HEK293 (cell line): ENCODE results near the gene TMEM212.

ENCODE experiments used
- REPIN1 ChIP-seq: fragments of 450-650 bp; formaldehyde crosslinking; IDR thresholded peaks from 2 replicates; pipeline ENCODE4 v1.5.1; 2017; ENCODE audit warnings: missing biosample characterization, missing genetic modification characterization, low read depth
- YY2 ChIP-seq: fragments of 450-650 bp; formaldehyde crosslinking; IDR thresholded peaks from 2 replicates; pipeline ENCODE4 v1.5.1; 2016; ENCODE audit warnings: missing biosample characterization, missing genetic modification characterization
- ZNF146 ChIP-seq: fragments of 450-650 bp; formaldehyde crosslinking; IDR thresholded peaks from 2 replicates; pipeline ENCODE4 v1.5.1; 2016; ENCODE audit warnings: missing biosample characterization, missing genetic modification characterization
- ZNF292 ChIP-seq: fragments of 450-650 bp; formaldehyde crosslinking; IDR thresholded peaks from 2 replicates; pipeline ENCODE4 v1.5.1; 2016; ENCODE audit warnings: low read depth, missing biosample characterization, missing genetic modification characterization, borderline replicate concordance
- ZNF473 ChIP-seq: fragments of 450-650 bp; formaldehyde crosslinking; IDR thresholded peaks from 2 replicates; pipeline ENCODE4 v1.5.1; 2017; ENCODE audit warnings: missing biosample characterization, missing genetic modification characterization
- TF ChIP-seq, protein P1 (sequence below): fragments of 450-650 bp; formaldehyde crosslinking; IDR thresholded peaks from 2 replicates; pipeline ENCODE4 v1.5.1; 2016; ENCODE audit warnings: missing biosample characterization, missing genetic modification characterization
- TF ChIP-seq, protein P2 (sequence below): IDR thresholded peaks from 2 replicates; pipeline ENCODE4 v1.6.1; 2011; ENCODE audit warnings: mild to moderate bottlenecking, low read depth, low read length, borderline replicate concordance
- TF ChIP-seq, protein P3 (sequence below): fragments of 450-650 bp; formaldehyde crosslinking; optimal IDR thresholded peaks from 2 replicates; pipeline ENCODE3; 2016; ENCODE audit warnings: missing biosample characterization, mild to moderate bottlenecking, missing genetic modification characterization

DNA sequence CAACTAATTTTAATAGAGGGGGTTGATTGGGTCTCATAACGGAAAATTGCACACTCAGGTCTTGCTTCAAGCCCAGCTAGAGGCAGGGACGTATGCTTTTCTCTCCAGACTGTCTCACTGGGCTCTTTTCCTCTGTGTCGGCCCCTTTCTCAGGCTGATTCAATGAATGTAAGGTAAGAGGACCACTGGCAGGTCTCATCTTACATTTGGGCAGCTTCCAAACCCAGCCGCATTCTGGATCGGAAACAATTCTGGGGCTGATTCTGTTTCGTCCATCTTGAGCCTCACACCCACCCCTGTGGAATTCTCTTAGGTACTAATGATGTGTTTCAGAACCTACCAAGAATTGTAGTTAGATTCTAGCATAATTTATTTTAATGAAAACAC, 40.7 kb downstream of the TMEM212 start:
- TF ChIP-seq, protein P1, sequence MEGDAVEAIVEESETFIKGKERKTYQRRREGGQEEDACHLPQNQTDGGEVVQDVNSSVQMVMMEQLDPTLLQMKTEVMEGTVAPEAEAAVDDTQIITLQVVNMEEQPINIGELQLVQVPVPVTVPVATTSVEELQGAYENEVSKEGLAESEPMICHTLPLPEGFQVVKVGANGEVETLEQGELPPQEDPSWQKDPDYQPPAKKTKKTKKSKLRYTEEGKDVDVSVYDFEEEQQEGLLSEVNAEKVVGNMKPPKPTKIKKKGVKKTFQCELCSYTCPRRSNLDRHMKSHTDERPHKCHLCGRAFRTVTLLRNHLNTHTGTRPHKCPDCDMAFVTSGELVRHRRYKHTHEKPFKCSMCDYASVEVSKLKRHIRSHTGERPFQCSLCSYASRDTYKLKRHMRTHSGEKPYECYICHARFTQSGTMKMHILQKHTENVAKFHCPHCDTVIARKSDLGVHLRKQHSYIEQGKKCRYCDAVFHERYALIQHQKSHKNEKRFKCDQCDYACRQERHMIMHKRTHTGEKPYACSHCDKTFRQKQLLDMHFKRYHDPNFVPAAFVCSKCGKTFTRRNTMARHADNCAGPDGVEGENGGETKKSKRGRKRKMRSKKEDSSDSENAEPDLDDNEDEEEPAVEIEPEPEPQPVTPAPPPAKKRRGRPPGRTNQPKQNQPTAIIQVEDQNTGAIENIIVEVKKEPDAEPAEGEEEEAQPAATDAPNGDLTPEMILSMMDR, result no peak
- TF ChIP-seq ZNF473 (tag by site-specific recombination) (no peak), ZNF292 (tag by site-specific recombination) (no peak), YY2 (tag by site-specific recombination) (no peak), ZNF146 (no peak), REPIN1 (no peak)
- TF ChIP-seq, protein P2, sequence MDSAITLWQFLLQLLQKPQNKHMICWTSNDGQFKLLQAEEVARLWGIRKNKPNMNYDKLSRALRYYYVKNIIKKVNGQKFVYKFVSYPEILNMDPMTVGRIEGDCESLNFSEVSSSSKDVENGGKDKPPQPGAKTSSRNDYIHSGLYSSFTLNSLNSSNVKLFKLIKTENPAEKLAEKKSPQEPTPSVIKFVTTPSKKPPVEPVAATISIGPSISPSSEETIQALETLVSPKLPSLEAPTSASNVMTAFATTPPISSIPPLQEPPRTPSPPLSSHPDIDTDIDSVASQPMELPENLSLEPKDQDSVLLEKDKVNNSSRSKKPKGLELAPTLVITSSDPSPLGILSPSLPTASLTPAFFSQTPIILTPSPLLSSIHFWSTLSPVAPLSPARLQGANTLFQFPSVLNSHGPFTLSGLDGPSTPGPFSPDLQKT, result no peak
- TF ChIP-seq, protein P3, sequence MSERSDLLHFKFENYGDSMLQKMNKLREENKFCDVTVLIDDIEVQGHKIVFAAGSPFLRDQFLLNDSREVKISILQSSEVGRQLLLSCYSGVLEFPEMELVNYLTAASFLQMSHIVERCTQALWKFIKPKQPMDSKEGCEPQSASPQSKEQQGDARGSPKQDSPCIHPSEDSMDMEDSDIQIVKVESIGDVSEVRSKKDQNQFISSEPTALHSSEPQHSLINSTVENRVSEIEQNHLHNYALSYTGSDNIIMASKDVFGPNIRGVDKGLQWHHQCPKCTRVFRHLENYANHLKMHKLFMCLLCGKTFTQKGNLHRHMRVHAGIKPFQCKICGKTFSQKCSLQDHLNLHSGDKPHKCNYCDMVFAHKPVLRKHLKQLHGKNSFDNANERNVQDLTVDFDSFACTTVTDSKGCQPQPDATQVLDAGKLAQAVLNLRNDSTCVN (tag by site-specific recombination), result no peak
